GM12878 (cell line): ENCODE results near the gene F2. TPM values are rescaled to one million over a fixed set of nuclear protein-coding genes. Genes with fewer than 3 reads are reported as not detected.

Source experiments
- ATAC-seq: fragments of 200-7000 bp; cut with Tn5 transposase; 3 replicates; pipeline ENCODE4 v1.9.1; 2020; ENCODE audit warnings: mild to moderate bottlenecking, moderate library complexity
- BruUV-seq: library from RNA; stranded (reverse); fragments of 400-500 nt; replicated peaks from 2 replicates; lab custom pipeline; 2021; lab: Mats Ljungman, UMichigan
- CTCF ChIA-PET: fragments of 300-600 bp; sonication (Branson Sonifier 250); formaldehyde crosslinking; extraction: SDS; loops from one replicate; lab custom pipeline; 2021; ENCODE audit warnings: inconsistent platforms; lab: Yijun Ruan, JAX
- POLR2A ChIA-PET: fragments of 350-600 bp; formaldehyde crosslinking; extraction: SDS; loops from one replicate; lab custom pipeline; 2021; ENCODE audit warnings: inconsistent platforms; lab: Charles Lee
- RAD21 ChIA-PET: fragments of 300-600 bp; sonication (Branson Sonifier 250); formaldehyde crosslinking; loops from one replicate; lab custom pipeline; 2023; ENCODE audit warnings: antibody characterized with exemption; ENCODE audit not compliant: unreplicated experiment; lab: Charles Lee
- SMC1A ChIA-PET: fragments of 300-600 bp; sonication (Branson Sonifier 250); formaldehyde crosslinking; loops from one replicate; lab custom pipeline; 2023; ENCODE audit not compliant: unreplicated experiment, uncharacterized antibody; lab: Charles Lee
- DNase-seq: peaks from one replicate; pipeline ENCODE4 v3.0.0-alpha.2; 2011; ENCODE audit warnings: low read depth, low spot score
- FAIRE-seq: peaks from 3 replicates; lab custom pipeline; 2011; peaks lifted over from hg19 to GRCh38; lab: Jason Lieb, UNC
- H2AFZ ChIP-seq: 2 replicates; pipeline ENCODE4 v1.6.0; 2011; ENCODE audit warnings: low read depth, low read length, control low read depth; ENCODE audit not compliant: control insufficient read depth
- H3K27ac ChIP-seq: 2 replicates; pipeline ENCODE4 v1.5.1; 2011; ENCODE audit warnings: control low read depth; ENCODE audit not compliant: control insufficient read depth, insufficient read depth
- H3K27me3 ChIP-seq, 2 experiments: replicated peaks in 1 of 2; 2 replicates each; pipeline versions ENCODE4 v1.6.0 to v1.6.1; 2011; ENCODE audit warnings: low read length in 1 of 2; ENCODE audit not compliant: control insufficient read depth in 2 of 2, insufficient read depth in 2 of 2
- H3K36me3 ChIP-seq, 2 experiments: 2 replicates each; pipeline ENCODE4 v1.5.1; 2011; ENCODE audit warnings: low read length in 1 of 2; ENCODE audit not compliant: control insufficient read depth in 2 of 2, insufficient read depth in 2 of 2
- H3K4me1 ChIP-seq: 2 replicates; pipeline ENCODE4 v1.6.1; 2011; ENCODE audit warnings: mild to moderate bottlenecking, low read length, moderate library complexity, mixed read lengths; ENCODE audit not compliant: control insufficient read depth, insufficient read depth
- H3K4me2 ChIP-seq: 2 replicates; pipeline ENCODE4 v1.6.0; 2011; ENCODE audit warnings: control low read depth; ENCODE audit not compliant: control insufficient read depth, insufficient read depth
- H3K4me3 ChIP-seq: fragments of 200-600 bp; sonication (generic); 2 replicates; pipeline ENCODE4 v1.5.1; 2016
- H3K79me2 ChIP-seq: 2 replicates; pipeline ENCODE4 v1.6.0; 2011; ENCODE audit warnings: low read length; ENCODE audit not compliant: control insufficient read depth, insufficient read depth
- H3K9ac ChIP-seq: 2 replicates; pipeline ENCODE4 v1.8.0; 2011; ENCODE audit warnings: low read length, control low read depth, mixed read lengths; ENCODE audit not compliant: control insufficient read depth, insufficient read depth
- H3K9me3 ChIP-seq: replicated peaks from 3 replicates; pipeline ENCODE4 v1.5.1; 2011; ENCODE audit warnings: mild to moderate bottlenecking, low read length; ENCODE audit not compliant: control insufficient read depth, insufficient read depth
- H4K20me1 ChIP-seq: 2 replicates; pipeline ENCODE4 v1.6.0; 2011; ENCODE audit not compliant: control insufficient read depth, insufficient read depth
- CREM ChIP-seq: IDR thresholded peaks from 2 replicates; pipeline ENCODE4 v1.6.1; 2014; ENCODE audit warnings: antibody characterized with exemption, low read depth
- IKZF1 ChIP-seq: fragments of 450-650 bp; conservative IDR thresholded peaks from 2 replicates; pipeline ENCODE4 v1.6.1; 2017; ENCODE audit warnings: antibody characterized with exemption, mild to moderate bottlenecking
- POLR2A ChIP-seq: IDR thresholded peaks from 2 replicates; pipeline ENCODE4 v1.6.1; 2011; ENCODE audit warnings: low read depth, mild to moderate bottlenecking, low read length
- RAD21 ChIP-seq: IDR thresholded peaks from 2 replicates; pipeline ENCODE4 v1.6.1; 2011; ENCODE audit warnings: mild to moderate bottlenecking, low read depth, low read length, moderate library complexity; ENCODE audit not compliant: insufficient read depth
- SPI1 ChIP-seq: IDR thresholded peaks from 2 replicates; pipeline ENCODE4 v1.6.1; 2011; ENCODE audit warnings: low read depth, mild to moderate bottlenecking, low read length, moderate library complexity, borderline replicate concordance; ENCODE audit not compliant: insufficient read depth
- ZBTB4 ChIP-seq: fragments of 450-650 bp; formaldehyde crosslinking; IDR thresholded peaks from 2 replicates; pipeline ENCODE4 v1.4.0; 2022; ENCODE audit warnings: mild to moderate bottlenecking, moderate library complexity
- ZNF622 ChIP-seq: fragments of 450-650 bp; IDR thresholded peaks from 2 replicates; pipeline ENCODE4 v1.6.1; 2017; ENCODE audit warnings: mild to moderate bottlenecking, inconsistent platforms
- WGBS: methylation state at CpG from one replicate; pipeline ENCODE4 v1.1.6; 2016; ENCODE audit warnings: low lambda C conversion rate; ENCODE audit not compliant: insufficient replicate concordance, insufficient coverage; ENCODE audit errors: missing lambda C conversion rate; 5-methylcytosine and 5-hydroxymethylcytosine counted together
- in situ Hi-C: fragments of 300-500 bp; cut with MboI; formaldehyde crosslinking; loops from 9 replicates; pipeline ENCODE4 v1.14.3; 2018; ENCODE audit warnings: mixed read lengths
- intact Hi-C: fragments of 100-400 bp; cut with micrococcal nuclease; formaldehyde crosslinking; loops from one replicate; pipeline ENCODE4 v1.14.2; 2022; ENCODE audit not compliant: unreplicated experiment
- polyA plus RNA-seq, 11 experiments: library from polyadenylated mRNA; depleted of rRNA in 4 of 11; unstranded in 6 of 11; stranded (reverse) in 5 of 11; fragments of >200 nt; fragmentation: Nextera tagmentation in 4 of 11; fragmentation: Illumina TruSeq in 1 of 11; extraction: Ambion mirVana in 4 of 11; extraction: Trizol in 1 of 11; gene quantifications; 1 replicate in 1 of 11; 2 replicates in 10 of 11; pipeline versions ENCODE4 v1.2.1 to v1.2.3, GENCODE V29; 2011 to 2016; ENCODE audit warnings: inconsistent platforms in 2 of 11, missing spikeins in 2 of 11, low read depth in 1 of 11
- total RNA-seq, 4 experiments: library from RNA; depleted of rRNA in 3 of 4; stranded (reverse); fragments of >200 nt in 3 of 4; fragmentation: Illumina TruSeq in 1 of 4; extraction: Trizol in 1 of 4; gene quantifications; 2 replicates each; pipeline versions ENCODE4 v1.2.1 to v1.2.3, GENCODE V29; 2013 to 2021

The F2 gene
- total and polyA plus RNA-seq, 10 of the 15 experiments (the other 5 are each of a cell fraction or from before 2014, with no cell fraction given) = 0.23 to 0.72 TPM; not detected in 8

DNA sequence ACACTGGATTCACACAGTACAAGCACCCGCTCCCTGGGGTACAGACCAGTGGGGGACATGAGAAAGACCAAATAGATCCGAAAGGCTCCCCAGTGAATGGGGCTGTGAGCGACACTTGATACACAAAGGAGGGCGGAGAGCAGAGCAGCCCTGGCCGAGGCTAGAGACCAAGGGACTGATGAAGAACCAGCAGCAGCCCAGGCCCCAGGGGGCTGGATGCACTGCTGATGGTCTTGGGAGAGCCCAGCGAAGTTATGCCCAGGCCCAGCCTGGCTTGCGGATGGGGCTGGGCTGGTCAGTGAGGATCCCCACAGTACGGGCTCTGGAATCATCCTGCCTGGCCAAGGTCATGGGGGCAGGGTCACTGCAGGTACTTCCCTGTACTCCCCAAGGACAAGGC is 41.8 kb upstream of the F2 start:
- H4K20me1 ChIP-seq = no peaks in the 10 kb centered on the region
- H3K4me2 ChIP-seq = no peak overlapping the region
- FAIRE-seq (no peak), ATAC-seq (no peak; the same call in 2 of the 3 replicates), DNase-seq (no peak)
- in situ Hi-C loops (no loop called here), intact Hi-C loops (no loop called here)
- H3K27ac ChIP-seq = no peak overlapping the region
- H3K4me3 ChIP-seq = no peak overlapping the region
- ChIA-PET POLR2A (interaction anchor here (0.7 kb wide), 1 partner anchor 563 kb away, joined by 5 read pairs; no protein-coding TSS in a partner anchor), SMC1A (no interaction called here), RAD21 (interaction anchor here (0.7 kb wide), 1 partner anchor 49 kb away, joined by 4 read pairs; no protein-coding TSS in a partner anchor), CTCF (no interaction called here)
- no peaks in the 10 kb centered on the region for H3K4me1 ChIP-seq
- peaks cover 3 to 29% of the 10 kb centered on the region in 2 experiments; a peak in 2 of 4 replicates for H3K36me3 ChIP-seq
- TSS peak; percentile 67 for BruUV-seq
- WGBS = 73% methylated on average over 8 of the region's 8 CpGs
- H3K79me2 ChIP-seq = no peaks in the 10 kb centered on the region
- TF ChIP-seq SPI1 (no peak), POLR2A (0 out of 2 replicates have a peak, but pooled peaks have one; percentile 6)
- H3K9ac ChIP-seq = no peak overlapping the region
- H3K9me3 ChIP-seq = no peaks in the 10 kb centered on the region
- no peak overlapping the region for H2AFZ ChIP-seq
- H3K27me3 ChIP-seq = no peaks in the 10 kb centered on the region

GRCh38 chr11:46677991-46678740 is 40.8 kb upstream of the F2 start:
- POLR2A ChIA-PET = interaction anchor here (0.7 kb wide), 1 partner anchor 562 kb away, joined by 5 read pairs; no protein-coding TSS in a partner anchor
- intact Hi-C loops (no loop called here), in situ Hi-C loops (no loop called here)
- DNase-seq (no peak), FAIRE-seq (no peak)
- H3K79me2 ChIP-seq = no peaks in the 10 kb centered on the region
- H3K4me1 ChIP-seq = no peaks in the 10 kb centered on the region
- H3K9me3 ChIP-seq = no peaks in the 10 kb centered on the region
- H3K27ac ChIP-seq = no peak overlapping the region
- no peak overlapping the region for H3K4me2 ChIP-seq
- BruUV-seq = no TSS peak
- 87% methylated on average over 10 of the region's 10 CpGs for WGBS
- no peaks in the 10 kb centered on the region for H3K27me3 ChIP-seq
- SMC1A ChIA-PET = no interaction called here
- RAD21 ChIA-PET = interaction anchor here (0.7 kb wide), 1 partner anchor 48 kb away, joined by 4 read pairs; no protein-coding TSS in a partner anchor
- no peak overlapping the region for H2AFZ ChIP-seq
- no peaks in the 10 kb centered on the region for H4K20me1 ChIP-seq
- peaks cover 3 to 25% of the 10 kb centered on the region in 2 experiments; a peak in 3 of 4 replicates for H3K36me3 ChIP-seq
- H3K4me3 ChIP-seq = no peak overlapping the region
- TF ChIP-seq ZBTB4 (no peak), ZNF622 (no peak), RAD21 (no peak), CREM (no peak), IKZF1 (no peak)
- TF ChIP-seq, all 136 proteins: peak for 0
- CTCF ChIA-PET = no interaction called here
- no peak overlapping the region for H3K9ac ChIP-seq
- peak; percentile 32; the same call in 2 of the 3 replicates for ATAC-seq
